CD14-positive monocyte (primary cell): ENCODE data around the gene TAS2R19. TPM values are rescaled to one million over a fixed set of nuclear protein-coding genes. Genes with fewer than 3 reads are reported as not detected.
"Not testable (repeated sequence)": the region's sequence is repeated elsewhere in the genome, so short reads cannot be mapped to it uniquely, and the experiment has no call there.

Source experiments
- DNase-seq, 3 donors: peaks; one replicate each; pipeline ENCODE4 v3.0.0-alpha.2; 2011 to 2022
- H2AFZ ChIP-seq: 2 replicates; pipeline ENCODE4 v1.6.0; 2012; ENCODE audit warnings: mild to moderate bottlenecking, low read depth, low read length, inconsistent platforms; ENCODE audit not compliant: insufficient read depth, poor library complexity, severe bottlenecking
- H3K27ac ChIP-seq, 2 donors: 1 replicate in 1 of 2; 2 replicates in 1 of 2; pipeline ENCODE4 v1.5.1; 2012 to 2013; ENCODE audit warnings: low read length in 2 of 2, control low read depth in 1 of 2, inconsistent platforms in 1 of 2, low read depth in 1 of 2, mild to moderate bottlenecking in 1 of 2
- H3K27me3 ChIP-seq, 2 donors: one replicate each; pipeline versions ENCODE4 v1.6.0 to v1.6.1; 2011 to 2013; ENCODE audit warnings: low read length in 2 of 2; ENCODE audit not compliant: control insufficient read depth in 2 of 2, insufficient read depth in 2 of 2
- H3K36me3 ChIP-seq, 2 donors: replicated peaks in 1 of 2; 1 replicate in 1 of 2; 2 replicates in 1 of 2; pipeline versions ENCODE4 v1.5.1 to v1.6.1; 2012 to 2013; ENCODE audit warnings: low read length in 2 of 2, control low read depth in 1 of 2, inconsistent platforms in 1 of 2, mild to moderate bottlenecking in 1 of 2; ENCODE audit not compliant: insufficient read depth in 2 of 2, control insufficient read depth in 1 of 2
- H3K4me1 ChIP-seq, 2 donors: 1 replicate in 1 of 2; 2 replicates in 1 of 2; pipeline versions ENCODE4 v1.5.1 to v1.6.1; 2012 to 2013; ENCODE audit warnings: low read length in 2 of 2, control low read depth in 1 of 2, inconsistent platforms in 1 of 2, mild to moderate bottlenecking in 1 of 2, moderate library complexity in 1 of 2; ENCODE audit not compliant: insufficient read depth in 2 of 2, control insufficient read depth in 1 of 2
- H3K4me2 ChIP-seq: replicated peaks from 2 replicates; pipeline ENCODE3; 2012; ENCODE audit warnings: low read length, moderate library complexity, mild to moderate bottlenecking; ENCODE audit not compliant: poor library complexity, severe bottlenecking; ENCODE audit errors: extremely low read depth
- H3K4me3 ChIP-seq, 3 experiments: fragments of 200-600 bp in 1 of 3; sonication (generic) in 1 of 3; replicated peaks in 1 of 3; 1 replicate in 2 of 3; 2 replicates in 1 of 3; pipeline ENCODE4 v1.5.1; 2011 to 2013; ENCODE audit warnings: low read length in 3 of 3, mild to moderate bottlenecking in 3 of 3, control low read depth in 2 of 3, low read depth in 2 of 3, inconsistent platforms in 1 of 3, moderate library complexity in 1 of 3
- H3K79me2 ChIP-seq: 2 replicates; pipeline ENCODE4 v1.6.0; 2012; ENCODE audit warnings: mild to moderate bottlenecking, control low read depth, inconsistent platforms, low read length, moderate library complexity; ENCODE audit not compliant: insufficient read depth
- H3K9ac ChIP-seq: 2 replicates; pipeline ENCODE4 v1.6.0; 2017; ENCODE audit warnings: low read length, mild to moderate bottlenecking; ENCODE audit not compliant: insufficient read depth, poor library complexity, severe bottlenecking
- H3K9me3 ChIP-seq, 2 donors: replicated peaks in 1 of 2; 1 replicate in 1 of 2; 2 replicates in 1 of 2; pipeline versions ENCODE4 v1.5.1 to v1.6.1; 2012 to 2013; ENCODE audit warnings: low read length in 2 of 2, control low read depth in 1 of 2; ENCODE audit not compliant: control insufficient read depth in 1 of 2, insufficient read depth in 1 of 2
- H4K20me1 ChIP-seq: 2 replicates; pipeline ENCODE4 v1.6.0; 2012; ENCODE audit warnings: mild to moderate bottlenecking, low read length, control low read depth, moderate library complexity; ENCODE audit not compliant: insufficient read depth
- H3K27ac Mint-ChIP-seq, 7 donors: one replicate each; pipeline ENCODE4 v1.8.0; 2020; ENCODE audit warnings: mild to moderate bottlenecking in 7 of 7, mixed read lengths in 7 of 7, moderate library complexity in 6 of 7, inconsistent platforms in 2 of 7
- H3K27me3 Mint-ChIP-seq, 3 donors: one replicate each; pipeline ENCODE4 v1.8.0; 2021 to 2022; ENCODE audit warnings: low read depth in 3 of 3, mild to moderate bottlenecking in 3 of 3, mixed read lengths in 3 of 3, moderate library complexity in 3 of 3, inconsistent platforms in 1 of 3
- H3K36me3 Mint-ChIP-seq, 2 donors: one replicate each; pipeline ENCODE4 v1.8.0; 2020; ENCODE audit warnings: mixed read lengths in 2 of 2, inconsistent platforms in 1 of 2, mild to moderate bottlenecking in 1 of 2
- H3K4me1 Mint-ChIP-seq: one replicate; pipeline ENCODE4 v1.8.0; 2020; ENCODE audit warnings: mild to moderate bottlenecking, mixed read lengths
- H3K4me3 Mint-ChIP-seq, 2 donors: one replicate each; pipeline ENCODE4 v1.8.0; 2020; ENCODE audit warnings: mild to moderate bottlenecking in 2 of 2, mixed read lengths in 2 of 2, moderate library complexity in 1 of 2
- H3K9me3 Mint-ChIP-seq, 7 donors: one replicate each; pipeline ENCODE4 v1.8.0; 2020 to 2022; ENCODE audit warnings: mixed read lengths in 7 of 7, mild to moderate bottlenecking in 6 of 7, moderate library complexity in 6 of 7, inconsistent platforms in 2 of 7
- CTCF ChIP-seq: fragments of 200-600 bp; IDR thresholded peaks from one replicate; pipeline ENCODE4 v1.8.0; 2022; ENCODE audit warnings: antibody characterized with exemption, mild to moderate bottlenecking
- WGBS: methylation state at CpG from one replicate; pipeline ENCODE4 v1.1.5; 2013; ENCODE audit warnings: missing lambda C conversion rate; ENCODE audit not compliant: insufficient coverage; 5-methylcytosine and 5-hydroxymethylcytosine counted together
- intact Hi-C, 2 donors: fragments of 100-400 bp; cut with micrococcal nuclease; formaldehyde crosslinking; loops; one replicate each; pipeline versions ENCODE4 v1.15.0 to v1.15.1; 2023
- polyA plus RNA-seq, 3 donors: library from polyadenylated mRNA; depleted of rRNA in 1 of 3; unstranded in 2 of 3; stranded (reverse) in 1 of 3; fragments of 300-500 nt in 2 of 3; fragments of >200 nt in 1 of 3; fragmentation: Illumina TruSeq in 2 of 3; gene quantifications; 1 replicate in 2 of 3; 2 replicates in 1 of 3; pipeline ENCODE4 v1.2.3, GENCODE V29; 2012 to 2021

TAS2R19 gene
- polyA plus RNA-seq, 3 donors = 0.29 TPM; not detected in 2

- H3K9me3 ChIP-seq = peaks cover 9 to 13% of the 10 kb centered on the region in 2 donors
- no peak for DNase-seq
- no peaks in the 10 kb centered on the region for H3K27me3 ChIP-seq
- Mint-ChIP-seq H3K27ac (no peak overlapping the region), H3K27me3 (no peaks in the 10 kb centered on the region), H3K9me3 (peaks cover 8 to 28% (median 15%) of the 10 kb centered on the region in 7 donors), H3K36me3 (peaks cover 3 to 12% of the 10 kb centered on the region in 2 donors), H3K4me3 (no peak overlapping the region), H3K4me1 (no peaks in the 10 kb centered on the region)
- TF ChIP-seq CTCF = no peak
- H3K4me1 ChIP-seq = no peaks in the 10 kb centered on the region
- H4K20me1 ChIP-seq = no peaks in the 10 kb centered on the region
- no CpG with 5 or more reads among the region's 2 CpGs for WGBS
- no peak overlapping the region for H3K27ac ChIP-seq
- no peak overlapping the region for H3K9ac ChIP-seq
- no peak overlapping the region for H2AFZ ChIP-seq
- no peaks in the 10 kb centered on the region for H3K36me3 ChIP-seq
- no peaks in the 10 kb centered on the region for H3K79me2 ChIP-seq
- H3K4me2 ChIP-seq = no peak overlapping the region
- intact Hi-C loops = no loop called here
- no peak overlapping the region for H3K4me3 ChIP-seq
Observed at GRCh38 chr12:11055306-11055705, 32.9 kb upstream of the TAS2R19 start.

GRCh38 chr12:11049806-11050531 lies 27.5 kb upstream of the TAS2R19 start:
- H3K27me3 Mint-ChIP-seq, H3K4me1 ChIP-seq, H3K79me2 ChIP-seq, H4K20me1 ChIP-seq, H3K4me3 ChIP-seq, H2AFZ ChIP-seq, H3K4me2 ChIP-seq, H3K27ac ChIP-seq, intact Hi-C loops, H3K4me3 Mint-ChIP-seq, H3K27ac Mint-ChIP-seq, H3K9ac ChIP-seq, DNase-seq, H3K27me3 ChIP-seq, H3K4me1 Mint-ChIP-seq: not testable (repeated sequence)
- H3K9me3 ChIP-seq = peaks cover 15 to 19% of the 10 kb centered on the region in 2 donors
- H3K36me3 ChIP-seq = peaks cover 0 to 12% of the 10 kb centered on the region in 2 donors
- 100% methylated on average over 3 of the region's 7 CpGs for WGBS
- Mint-ChIP-seq H3K36me3 (peaks cover 18 to 20% of the 10 kb centered on the region in 2 donors), H3K9me3 (peaks cover 11 to 26% (median 18%) of the 10 kb centered on the region in 7 donors)

GRCh38 chr12:11041366-11041765 lies 18.9 kb upstream of the TAS2R19 start:
- DNase-seq, H3K27me3 ChIP-seq, H3K27me3 Mint-ChIP-seq, intact Hi-C loops, H3K9me3 ChIP-seq, H3K4me1 Mint-ChIP-seq, H3K9ac ChIP-seq, H3K27ac Mint-ChIP-seq, H3K27ac ChIP-seq, H3K4me3 ChIP-seq, H2AFZ ChIP-seq, H3K79me2 ChIP-seq, H3K4me3 Mint-ChIP-seq, H3K4me1 ChIP-seq, H3K4me2 ChIP-seq, H4K20me1 ChIP-seq: not testable (repeated sequence)
- H3K36me3 Mint-ChIP-seq = peaks cover 30 to 50% of the 10 kb centered on the region in 2 donors
- peaks cover 4 to 12% (median 8%) of the 10 kb centered on the region in 7 donors for H3K9me3 Mint-ChIP-seq
- peaks cover 5 to 15% of the 10 kb centered on the region in 2 donors for H3K36me3 ChIP-seq
- WGBS = no CpG with 5 or more reads among the region's 2 CpGs
